IPS DF 19.7 (cell line): ENCODE measurements around the gene EEF2K.
"Not testable (repeated sequence)": the region's sequence is repeated elsewhere in the genome, so short reads cannot be mapped to it uniquely, and the experiment has no call there.

Source experiments
- DNase-seq: peaks from one replicate; pipeline ENCODE4 v3.0.0-alpha.2; 2013; ENCODE audit warnings: low read depth, low spot score

EEF2K gene

DNA sequence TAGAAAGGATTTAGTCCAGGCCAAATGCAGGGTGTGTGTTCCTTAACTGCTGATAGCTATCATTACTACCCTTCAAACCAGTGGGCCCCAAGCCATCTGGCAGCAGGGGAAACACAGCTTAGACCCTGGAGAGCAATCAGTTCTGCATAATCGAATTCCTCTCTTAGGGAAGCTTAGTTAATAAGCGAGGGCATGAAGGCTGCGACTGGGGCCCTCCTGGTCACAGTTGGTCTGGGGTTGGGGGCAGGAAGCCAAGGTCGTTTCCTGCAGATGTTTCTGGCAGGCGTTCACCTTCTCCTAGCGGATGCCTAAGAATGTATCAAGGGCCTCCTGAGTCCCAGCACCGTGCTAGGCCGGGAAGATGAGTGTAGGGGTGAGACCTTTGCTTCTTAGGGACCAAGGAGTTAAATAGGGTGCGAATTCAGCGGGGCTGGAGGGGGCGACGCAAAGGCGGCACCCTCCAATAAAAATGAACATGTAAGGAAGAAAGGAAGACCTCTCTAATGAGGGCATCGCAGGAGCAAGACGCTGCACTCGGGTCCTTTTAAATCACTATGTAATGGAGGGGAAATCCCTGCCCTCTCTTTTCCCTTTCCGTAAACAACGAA, 16.5 kb upstream of the EEF2K start:
- DNase-seq, result no peak

DNA sequence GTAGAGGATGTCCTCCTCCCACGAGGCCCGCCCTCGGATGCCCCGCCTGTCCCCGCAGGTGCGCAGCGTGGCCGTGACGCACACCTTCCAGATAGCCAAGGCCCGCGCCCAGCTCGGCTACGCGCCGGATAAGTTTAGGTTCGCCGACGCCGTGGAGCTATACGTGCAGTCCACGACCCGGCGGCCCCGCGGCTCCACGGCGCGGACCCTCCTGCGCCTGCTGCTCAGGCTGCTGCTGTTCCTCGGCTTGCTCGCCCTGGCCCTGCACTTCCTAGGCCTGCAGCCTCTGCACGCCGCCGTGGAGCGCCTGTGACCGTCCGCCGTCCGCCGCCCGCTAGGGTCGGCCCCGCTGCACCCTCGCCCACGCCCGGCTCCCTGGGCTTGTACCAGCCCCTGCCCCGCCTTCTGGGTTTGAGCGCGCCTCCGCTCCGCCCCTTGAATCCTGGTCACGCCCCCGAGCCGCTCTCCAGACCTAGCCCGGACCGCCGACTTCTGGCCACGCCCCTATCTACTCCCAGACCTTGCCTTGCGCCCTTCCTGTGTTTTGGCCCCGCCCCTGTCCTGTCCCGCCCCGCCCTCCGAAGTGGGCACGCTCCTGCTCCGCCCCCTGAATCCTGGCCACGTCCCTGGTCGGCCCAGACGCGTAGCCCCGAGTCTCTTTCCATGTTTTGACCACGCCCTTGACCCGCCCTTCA, 15.8 kb upstream of the EEF2K start:
- DNase-seq, result no peak

DNA sequence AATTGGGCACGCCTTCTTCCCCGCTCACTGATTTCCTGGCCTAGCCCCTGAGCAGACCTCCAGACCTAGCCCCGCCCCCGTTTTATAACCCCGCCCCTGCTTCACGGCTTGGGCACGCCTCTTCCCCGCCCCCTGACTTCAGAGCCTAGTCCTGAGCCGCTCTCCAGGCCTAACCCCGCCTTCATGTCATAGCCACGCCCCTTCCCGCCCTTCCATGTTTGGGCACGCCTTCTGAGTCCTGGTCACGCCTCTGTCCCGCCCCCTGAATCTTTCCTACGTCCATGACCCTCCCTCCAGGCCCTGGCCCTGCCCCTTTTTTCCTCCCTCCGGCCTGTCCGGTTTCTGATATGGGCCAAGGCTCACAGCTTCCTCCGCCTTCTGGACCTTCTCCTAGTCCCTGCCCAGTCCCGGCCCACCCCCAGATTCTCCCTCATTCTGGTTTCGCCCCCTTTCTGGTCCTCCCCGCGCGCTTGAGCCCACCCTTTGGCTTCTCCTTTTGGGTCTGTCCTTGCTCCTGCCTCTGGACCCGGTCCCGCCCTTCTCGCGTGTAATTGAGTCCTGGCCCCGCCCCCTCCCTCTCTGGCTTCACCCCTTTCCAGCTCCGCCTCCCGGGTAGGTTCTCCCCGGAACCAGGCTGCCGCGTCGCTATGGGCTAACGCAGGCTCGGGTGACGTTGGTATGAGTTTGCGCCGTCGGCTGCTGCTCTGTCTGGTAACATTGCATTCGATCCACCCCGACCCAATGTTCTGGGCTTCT, 15.1 kb upstream of the EEF2K start:
- DNase-seq, result no peak

DNA sequence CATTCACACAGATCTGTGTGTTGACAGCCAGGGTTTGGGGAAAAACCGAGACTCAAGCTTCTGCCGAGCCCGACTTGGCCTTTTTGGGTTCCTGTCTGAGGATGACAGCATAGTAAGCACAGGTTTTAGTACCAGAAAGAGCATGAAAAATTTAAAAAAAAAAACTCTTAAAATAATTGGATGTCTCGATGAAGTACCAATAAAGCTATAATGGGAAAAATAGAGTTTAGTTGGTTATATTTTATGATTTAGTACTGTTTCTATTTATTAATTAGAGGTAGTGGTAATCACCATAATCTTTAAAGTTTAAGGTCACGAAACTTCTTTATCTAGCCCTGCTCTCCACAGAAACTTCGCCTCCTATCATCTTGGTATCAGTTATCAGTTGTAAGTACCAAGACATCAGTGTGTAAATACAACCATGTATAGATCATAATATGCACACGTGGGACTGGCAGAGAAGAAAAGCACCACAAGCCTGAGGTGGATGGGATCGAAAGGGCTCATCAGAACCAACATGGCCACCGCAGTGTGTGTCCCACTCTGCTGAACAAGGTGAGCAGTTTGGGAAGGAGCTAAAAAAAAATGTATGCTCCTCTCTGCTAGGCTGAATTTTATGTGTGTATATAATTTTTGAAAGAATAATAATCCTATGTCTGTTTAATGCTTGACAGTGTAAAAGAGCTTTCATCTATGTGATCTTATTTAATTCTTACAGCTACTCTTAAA, 14.4 kb upstream of the EEF2K start:
- DNase-seq, result no peak

DNA sequence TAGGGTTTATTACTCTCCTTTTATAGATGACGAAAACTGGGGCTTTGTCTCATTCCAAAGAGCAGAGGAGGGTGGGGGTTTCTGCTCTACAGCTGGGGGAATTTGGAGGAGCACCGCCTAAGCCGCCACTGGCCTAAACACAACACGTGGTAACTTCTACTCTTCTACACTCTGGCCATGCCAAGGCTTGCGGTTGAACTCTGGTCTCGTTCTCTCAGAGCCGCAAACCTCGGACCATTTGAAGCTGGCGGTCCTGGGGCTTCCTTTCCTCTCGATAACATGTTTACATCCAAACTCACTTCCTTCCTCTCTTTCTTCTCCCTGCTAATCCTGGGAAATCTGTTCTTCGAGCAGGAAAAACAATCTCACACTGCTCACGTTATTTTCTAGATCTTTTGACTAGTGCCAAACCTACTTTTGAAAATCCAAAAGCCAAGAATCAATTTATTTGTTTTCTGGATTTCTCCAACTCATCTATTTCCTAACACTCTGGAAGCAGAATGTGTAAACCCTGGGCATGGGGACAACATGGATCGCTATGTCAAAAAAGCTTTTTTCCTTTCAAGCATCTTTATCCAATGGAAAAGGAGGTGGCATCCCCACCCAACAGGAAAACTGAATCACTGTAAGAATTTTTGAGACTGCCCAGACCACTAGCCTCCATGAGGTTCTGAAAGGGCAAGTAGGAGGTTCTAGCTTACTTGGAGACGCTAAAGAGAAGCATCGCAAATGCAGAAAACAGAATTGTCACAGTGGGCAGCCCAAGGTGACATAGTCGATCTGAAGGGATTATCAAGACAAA, 13.6 kb upstream of the EEF2K start:
- no peak for DNase-seq

DNA sequence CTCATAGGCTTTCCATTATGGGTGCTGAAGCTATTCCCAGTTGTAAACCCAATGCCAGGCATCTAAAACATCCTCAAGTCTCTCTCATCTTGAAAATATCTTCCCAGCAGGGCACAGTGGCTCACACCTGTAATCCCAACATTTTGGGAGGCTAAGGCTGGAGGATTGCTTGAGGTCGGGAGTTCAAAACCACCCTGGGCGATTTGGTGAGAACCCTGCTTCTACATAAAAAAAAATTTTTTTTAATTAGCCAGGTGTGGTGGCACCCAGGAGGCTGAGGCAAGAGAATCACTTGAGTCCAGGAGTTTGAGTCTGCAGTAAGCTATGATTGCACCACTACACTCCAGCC, 13.0 kb upstream of the EEF2K start:
- DNase-seq, result no peak

DNA sequence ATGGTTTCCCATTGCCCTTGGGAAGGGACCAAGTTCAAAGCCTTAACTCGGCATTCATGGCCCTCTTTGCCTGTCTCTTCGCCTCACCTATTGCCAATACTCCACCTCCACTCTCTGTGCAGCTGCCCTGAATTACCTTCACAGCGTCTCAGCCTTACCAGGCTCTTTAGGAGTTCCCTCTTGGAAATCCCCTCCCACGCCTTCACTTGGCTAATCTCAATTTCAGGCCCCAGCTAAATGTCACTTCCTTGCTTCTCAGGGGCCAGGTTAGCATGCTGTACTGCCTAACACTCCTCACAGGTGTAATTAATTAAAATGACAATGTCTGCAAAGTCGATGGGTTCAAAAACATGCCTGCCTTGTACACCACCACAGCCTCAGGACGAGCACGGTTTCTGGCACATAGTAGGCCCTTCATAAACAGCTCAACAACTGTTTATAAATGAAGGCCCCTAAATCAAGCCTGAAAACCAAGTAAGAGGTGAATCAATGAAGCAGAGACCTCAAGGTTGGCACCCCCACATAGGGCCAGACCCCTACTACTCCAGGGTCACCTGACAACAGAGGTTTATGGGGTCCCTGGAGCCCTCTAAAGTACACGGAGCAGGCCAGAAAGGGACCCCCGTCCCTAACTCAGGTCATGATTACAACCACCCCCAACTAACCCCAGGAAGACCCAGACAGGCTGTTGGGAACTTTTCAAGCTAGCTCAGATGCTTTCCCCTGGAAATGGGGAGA, 11.2 kb upstream of the EEF2K start:
- no peak for DNase-seq

DNA sequence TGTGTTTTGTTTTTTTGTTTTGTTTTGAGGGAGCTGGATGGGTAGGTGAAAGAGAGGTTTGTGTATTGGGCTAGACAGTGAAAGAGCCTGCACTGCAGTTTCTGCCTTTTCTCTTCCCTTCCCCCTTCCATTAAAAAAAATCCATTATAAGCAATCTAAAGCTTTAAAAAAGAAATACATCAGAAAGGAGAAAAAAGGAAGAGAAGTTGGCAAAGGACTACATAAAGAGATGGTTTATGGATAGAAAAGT, 10.7 kb upstream of the EEF2K start:
- DNase-seq, result no peak

DNA sequence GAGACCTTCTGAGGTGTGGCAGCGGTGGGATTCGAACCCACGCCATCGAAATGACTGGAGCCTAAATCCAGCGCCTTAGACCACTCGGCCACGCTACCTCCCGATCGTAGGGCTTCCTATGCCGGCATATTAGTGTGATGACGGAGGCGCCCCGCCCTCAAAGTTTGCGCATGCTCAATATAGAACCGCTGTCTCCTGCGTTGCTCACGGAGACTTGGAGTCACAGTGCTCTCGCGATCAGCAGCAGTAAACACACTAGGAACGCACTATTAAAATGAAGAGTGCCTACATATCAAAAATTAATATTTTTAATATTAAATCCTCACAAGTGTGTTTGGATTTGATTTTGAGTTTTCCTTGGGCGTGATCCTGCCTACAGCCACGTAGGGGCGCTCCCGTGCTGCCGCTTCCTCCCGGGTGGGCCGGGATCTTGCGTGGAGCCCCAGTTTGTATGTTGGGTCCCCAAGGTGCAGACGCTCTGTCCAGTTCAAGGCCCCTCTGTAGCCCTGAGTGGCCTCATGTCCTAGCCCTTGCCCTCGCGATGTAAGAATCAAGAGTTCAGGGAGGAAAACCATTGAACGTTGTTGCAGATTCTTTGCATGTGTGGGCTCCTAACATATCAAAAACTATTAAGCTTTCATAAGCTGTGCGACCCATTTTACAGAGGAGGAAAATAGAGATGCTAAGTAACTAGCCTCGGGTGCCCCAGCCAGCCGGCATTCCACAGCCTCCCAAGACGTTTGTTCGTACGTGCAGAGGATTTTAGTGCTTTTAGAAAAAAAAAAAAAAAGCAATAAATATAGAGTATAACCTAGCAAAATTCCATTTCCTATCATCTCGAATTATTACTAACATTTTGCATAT, 10.2 kb upstream of the EEF2K start:
- no peak for DNase-seq

DNA sequence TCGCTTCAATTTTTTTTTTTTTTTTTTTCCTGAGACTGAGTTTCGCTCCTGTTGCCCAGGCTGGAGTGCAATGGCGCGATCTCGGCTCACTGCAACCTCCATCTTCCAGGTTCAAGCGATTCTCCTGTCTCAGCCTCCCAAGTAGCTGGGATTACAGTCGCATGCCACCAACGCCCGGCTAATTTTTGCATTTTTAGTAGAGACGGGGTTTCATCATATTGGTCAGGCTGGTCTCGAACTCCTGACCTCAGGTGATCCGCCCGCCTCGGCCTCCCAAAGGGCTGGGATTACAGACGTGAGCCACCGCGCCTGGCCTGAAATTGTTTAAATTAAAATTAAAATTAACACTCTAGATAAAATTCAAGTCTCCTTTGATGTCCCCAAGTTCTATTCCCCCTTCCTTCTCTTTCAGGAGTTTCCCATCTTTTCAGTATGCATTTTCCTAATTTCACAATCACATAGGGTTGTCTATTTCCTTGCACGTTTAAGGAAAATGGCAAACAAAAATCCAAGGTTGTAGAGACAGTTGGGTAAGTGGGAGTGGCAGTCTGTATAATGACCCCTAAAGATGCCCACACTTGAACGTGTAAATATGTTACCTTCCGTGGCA, 9.4 kb upstream of the EEF2K start:
- not testable (repeated sequence) for DNase-seq

DNA sequence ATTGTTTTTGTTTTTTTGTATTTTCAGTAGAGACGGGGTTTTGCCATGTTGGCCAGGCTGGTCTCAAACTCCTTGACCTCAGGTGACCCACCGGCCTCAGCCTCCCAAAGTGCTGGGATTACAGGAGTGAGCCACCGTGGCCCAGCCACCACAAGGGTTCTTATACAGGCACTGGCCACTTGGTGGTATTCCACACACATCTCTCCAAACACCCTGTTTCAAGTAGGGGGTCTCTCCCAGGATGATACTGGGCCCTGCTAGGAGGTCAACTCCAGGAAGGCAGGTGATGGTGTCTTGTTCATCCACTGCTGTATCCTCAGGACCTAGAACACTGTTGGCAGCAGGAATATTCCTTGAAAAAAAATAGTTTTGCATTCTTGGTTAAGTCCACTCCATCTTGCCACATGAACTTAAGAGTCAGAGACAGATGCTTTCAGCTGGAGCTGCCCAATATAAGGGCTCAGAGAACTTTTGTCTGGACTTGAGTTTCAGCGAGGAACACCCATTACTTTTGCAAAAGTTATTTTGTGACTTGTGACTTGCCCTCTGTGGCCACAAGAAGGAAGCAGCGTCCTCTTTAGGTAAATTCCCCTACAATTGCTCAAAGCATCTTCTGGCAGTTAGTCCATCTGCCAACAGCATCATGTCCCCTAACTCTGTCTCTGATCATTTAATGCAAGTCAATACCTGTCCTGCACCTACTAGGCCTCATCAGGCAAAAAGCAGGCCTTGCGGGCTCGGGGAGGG, 7.4 kb upstream of the EEF2K start:
- DNase-seq, result no peak

DNA sequence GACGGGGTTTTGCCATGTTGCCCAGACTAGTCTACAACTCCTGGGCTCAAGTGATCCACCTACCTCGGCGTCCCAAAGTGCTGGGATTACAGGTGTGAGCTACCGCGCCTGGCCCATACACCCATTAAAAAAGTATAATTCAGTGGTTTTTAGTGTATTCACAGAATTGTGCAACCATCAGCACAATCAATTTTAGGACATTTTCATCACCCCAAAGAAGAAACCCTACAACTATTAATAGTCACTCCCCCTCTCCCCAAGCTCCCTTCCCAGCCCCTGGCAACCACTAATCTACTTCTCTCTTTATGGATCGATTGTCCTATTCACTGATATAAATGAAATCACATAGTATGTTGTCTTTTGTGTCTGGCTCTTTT, 3.8 kb upstream of the EEF2K start:
- DNase-seq, result no peak

DNA sequence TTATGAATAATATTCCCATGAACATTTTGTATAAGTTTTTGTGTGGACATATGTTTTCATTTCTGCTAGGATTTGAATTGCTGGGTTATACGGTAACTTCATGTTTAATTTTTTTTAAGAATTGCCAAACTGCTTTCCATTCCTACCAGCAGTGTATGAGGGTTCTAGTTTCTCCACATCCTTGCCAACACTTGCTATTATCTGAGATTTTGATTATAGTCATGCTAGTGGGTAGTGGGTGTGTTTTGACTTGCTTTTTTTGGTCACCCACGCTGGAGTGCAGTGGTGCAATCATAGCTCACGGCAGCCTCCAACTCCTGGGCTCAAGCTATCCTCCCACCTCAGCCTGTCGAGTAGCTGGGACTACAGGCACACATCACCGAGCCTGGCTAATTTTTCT, 3.0 kb upstream of the EEF2K start:
- DNase-seq, result no peak

DNA sequence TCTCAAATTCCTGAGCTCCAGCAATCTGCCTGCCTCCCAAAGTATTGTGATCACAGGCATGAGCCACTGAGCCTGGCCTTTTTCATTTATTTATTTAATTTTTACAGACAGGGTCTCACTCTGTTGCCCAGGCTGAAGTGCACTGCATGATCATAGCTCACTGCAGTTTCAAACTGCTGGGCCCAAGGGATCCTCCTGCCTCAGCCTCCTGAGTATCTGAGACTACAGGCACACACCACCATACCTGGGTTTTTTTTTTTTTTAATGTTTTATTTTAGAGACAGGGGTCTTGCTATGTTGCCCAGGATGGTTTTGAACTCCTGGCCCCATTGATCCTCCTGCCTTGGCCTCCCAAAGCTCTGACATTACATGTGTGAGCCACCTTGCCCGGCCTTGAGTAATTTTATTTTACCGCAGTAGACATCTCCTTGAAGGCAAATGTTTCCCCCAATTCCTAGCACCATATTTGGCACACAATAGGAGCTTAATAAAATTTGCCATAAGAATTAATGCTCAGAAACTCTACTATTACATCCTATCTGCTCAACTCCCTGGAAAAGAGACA, 1.9 kb upstream of the EEF2K start:
- no peak for DNase-seq

DNA sequence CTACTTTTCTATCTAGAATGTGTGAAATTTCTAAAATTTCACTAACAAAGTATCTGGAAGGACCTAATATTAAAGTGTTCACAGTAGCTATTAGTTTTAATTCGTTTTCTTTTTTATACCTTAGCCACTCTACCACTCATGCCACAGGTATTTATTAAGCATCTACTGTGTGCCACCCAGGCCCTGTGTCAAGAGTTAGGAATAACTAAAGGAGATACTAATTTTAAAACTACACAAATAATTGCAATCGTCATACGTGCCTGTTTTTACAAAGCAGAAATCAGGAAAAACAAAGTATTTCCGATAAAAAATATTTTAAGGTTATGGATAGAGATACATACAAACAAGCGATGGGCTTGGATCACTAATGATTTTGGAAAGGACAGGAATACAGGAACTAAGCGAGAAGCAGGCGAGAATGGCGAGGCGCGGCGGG, 483 bp upstream of the EEF2K start:
- DNase-seq, result no peak

DNA sequence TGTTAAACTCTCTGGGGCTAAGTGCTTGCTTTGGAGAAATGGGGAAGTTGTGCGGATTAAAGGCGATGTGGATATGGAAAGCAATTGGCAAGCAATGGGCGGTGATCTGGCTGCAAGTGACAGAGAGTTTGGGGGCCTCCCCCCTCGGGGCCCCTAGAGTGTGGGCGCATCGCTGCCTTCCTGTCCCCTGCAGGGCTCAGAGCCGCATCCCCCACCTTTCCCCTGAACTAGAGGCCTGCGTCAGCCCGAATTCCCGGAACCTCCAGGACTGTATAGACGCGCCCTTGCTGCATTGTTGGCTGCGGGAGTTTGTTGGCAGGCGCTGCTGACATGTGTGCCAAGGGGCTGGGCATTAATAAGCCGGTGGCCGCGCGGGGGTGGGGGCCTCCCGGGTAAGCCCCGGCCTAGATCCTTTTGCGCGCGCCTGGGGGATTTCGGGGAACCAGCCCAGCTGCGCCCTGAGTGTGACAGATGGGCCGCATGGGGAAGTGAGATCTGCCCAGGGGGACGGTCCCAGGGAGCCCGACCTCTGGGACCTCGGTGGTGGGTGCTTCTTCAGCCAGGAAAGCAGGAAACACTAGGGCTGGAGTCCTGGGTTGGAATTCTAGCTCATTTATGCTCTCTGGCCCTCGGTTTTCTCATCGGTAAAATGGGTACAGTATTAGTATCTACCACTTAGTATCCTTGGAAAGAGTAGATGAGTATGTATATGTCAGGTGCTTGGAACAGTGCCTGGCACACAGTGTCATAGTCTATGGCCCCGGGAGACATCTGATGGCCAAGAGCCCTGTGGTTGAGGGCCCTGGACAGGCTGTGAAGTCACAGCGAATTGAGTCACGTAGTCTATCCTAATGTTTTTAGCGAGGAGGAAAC, 1.0 kb downstream of the EEF2K start:
- DNase-seq, result no peak

DNA sequence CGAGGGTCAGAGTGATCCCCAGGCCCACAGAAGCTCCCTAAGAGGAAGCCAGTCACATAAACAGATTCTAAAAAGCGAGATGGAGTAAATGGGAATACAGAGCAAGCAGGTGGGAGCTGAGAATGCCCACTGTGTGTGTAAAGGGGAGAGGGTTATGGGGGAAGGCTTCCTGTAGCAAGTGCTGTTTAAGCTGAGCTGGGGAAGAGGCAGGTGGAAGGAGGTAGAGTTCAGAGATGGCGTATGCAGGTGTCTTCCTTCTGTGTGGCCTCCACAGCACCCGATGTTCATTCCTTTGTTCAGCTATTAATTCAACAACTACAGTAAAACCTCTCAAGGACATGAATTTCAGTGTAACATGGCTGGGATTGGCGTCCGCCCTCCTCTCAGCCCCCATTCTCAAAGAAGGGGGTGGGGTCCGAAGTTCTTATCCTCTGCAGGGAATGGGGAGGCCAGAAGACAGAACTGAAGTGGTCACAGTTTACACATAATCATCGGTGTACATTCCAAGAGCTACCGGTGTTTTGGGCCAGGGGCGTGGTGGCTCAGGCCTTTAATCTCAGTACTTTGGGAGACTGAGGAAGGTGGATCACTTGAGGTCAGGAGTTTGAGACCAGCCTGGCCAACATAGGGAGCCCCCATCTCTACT, 1.8 kb downstream of the EEF2K start:
- DNase-seq, result no peak
